Measurements from ENCODE around the gene ZNF80.
A peak's percentile ranks its signal among the peaks of the same experiment; 100 is the strongest.

The ZNF80 gene

DNA sequence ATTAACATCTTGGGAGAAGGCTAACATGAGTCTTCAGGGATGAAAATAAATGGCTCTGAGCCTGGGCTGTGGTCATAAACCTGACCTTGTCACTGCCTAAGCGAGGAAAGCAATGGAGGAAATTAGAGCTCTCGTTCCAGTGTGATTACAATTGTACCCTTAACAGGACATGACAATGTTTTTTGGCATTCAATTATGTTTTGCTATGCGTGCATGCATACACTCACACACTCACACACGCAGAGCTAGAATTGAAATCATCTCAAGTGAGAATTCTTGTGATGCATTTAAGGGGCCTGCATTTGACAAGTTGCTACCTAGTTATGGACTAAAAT lies 24.1 kb downstream of the ZNF80 start:
- H3K36me3 Mint-ChIP-seq (ENCODE audit: low read depth): peaks cover 6% of the 10 kb centered on the region
- H3K27ac Mint-ChIP-seq: no peak overlapping the region
- peaks cover 6% of the 10 kb centered on the region for H3K9me3 Mint-ChIP-seq
- H3K27me3 Mint-ChIP-seq: no peaks in the 10 kb centered on the region
- H3K4me3 Mint-ChIP-seq: no peak overlapping the region
- H3K4me1 Mint-ChIP-seq (ENCODE audit: low read depth): peaks cover 7% of the 10 kb centered on the region

- Mint-ChIP-seq H3K9me3 (peaks cover 6% of the 10 kb centered on the region), H3K27ac (no peak overlapping the region), H3K36me3 (ENCODE audit: low read depth) (peaks cover 6% of the 10 kb centered on the region), H3K4me3 (no peak overlapping the region), H3K27me3 (no peaks in the 10 kb centered on the region), H3K4me1 (ENCODE audit: low read depth) (peaks cover 13% of the 10 kb centered on the region)
These were observed 24.7 kb downstream of the ZNF80 start for GRCh38 chr3:114212646-114213045.

DNA sequence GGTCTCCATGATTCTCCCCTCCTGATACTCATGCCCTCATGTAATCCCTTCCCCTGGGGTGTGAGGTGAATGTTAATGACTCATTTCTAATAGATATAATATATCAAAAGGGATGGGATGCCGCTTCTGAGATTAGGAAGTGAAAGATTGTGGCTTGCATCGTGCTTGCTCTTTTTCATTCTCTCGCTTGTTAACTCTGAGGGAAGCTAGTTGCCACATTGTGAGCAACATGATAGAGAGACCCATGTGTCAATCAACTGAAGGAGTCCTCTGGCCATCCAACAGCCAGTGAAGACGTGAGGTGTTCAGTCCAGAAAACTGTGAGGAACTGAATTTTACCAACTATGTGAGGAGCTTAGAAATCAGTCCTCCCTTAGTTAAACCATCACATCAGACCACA lies 29.6 kb downstream of the ZNF80 start:
- Mint-ChIP-seq H3K36me3 (ENCODE audit: low read depth) (peaks cover 3% of the 10 kb centered on the region), H3K4me1 (ENCODE audit: low read depth) (peaks cover 35% of the 10 kb centered on the region)

DNA sequence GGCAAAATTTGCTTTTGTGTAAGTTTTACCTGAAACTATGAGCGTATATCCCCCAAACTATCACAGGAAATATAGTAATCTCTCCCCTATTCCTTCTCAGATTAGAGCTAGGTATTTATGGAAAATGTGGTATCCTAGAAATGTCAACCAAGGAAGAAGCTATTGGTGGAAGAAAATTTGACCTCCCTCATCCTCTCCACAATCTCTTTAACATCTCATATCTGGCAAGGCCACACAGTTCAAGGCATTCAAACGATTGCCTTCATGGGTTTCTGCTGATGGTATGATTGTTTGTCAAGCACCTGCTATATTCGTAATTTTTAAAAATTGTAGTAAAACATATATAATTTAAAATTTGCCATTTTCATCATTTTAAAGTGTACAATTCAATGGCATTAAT lies 31.0 kb downstream of the ZNF80 start:
- H3K4me1 Mint-ChIP-seq (ENCODE audit: low read depth): peaks cover 35% of the 10 kb centered on the region
- peak overlapping the region; percentile 16 for H3K27ac Mint-ChIP-seq
- peaks cover 6% of the 10 kb centered on the region for H3K9me3 Mint-ChIP-seq
- peak overlapping the region; percentile 1 for H3K4me3 Mint-ChIP-seq
- peaks cover 3% of the 10 kb centered on the region for H3K36me3 Mint-ChIP-seq (ENCODE audit: low read depth)
- no peaks in the 10 kb centered on the region for H3K27me3 Mint-ChIP-seq

More for the DNA sequence above, 29.6 kb downstream of the ZNF80 start:
- Mint-ChIP-seq H3K27me3 (no peaks in the 10 kb centered on the region), H3K9me3 (peaks cover 6% of the 10 kb centered on the region), H3K27ac (peak overlapping the region; percentile 37), H3K4me3 (no peak overlapping the region)

GRCh38 chr3:114205541-114205940 lies 31.8 kb downstream of the ZNF80 start:
- Mint-ChIP-seq H3K36me3 (ENCODE audit: low read depth) (peaks cover 3% of the 10 kb centered on the region), H3K4me3 (no peak overlapping the region), H3K4me1 (ENCODE audit: low read depth) (peaks cover 35% of the 10 kb centered on the region)

DNA sequence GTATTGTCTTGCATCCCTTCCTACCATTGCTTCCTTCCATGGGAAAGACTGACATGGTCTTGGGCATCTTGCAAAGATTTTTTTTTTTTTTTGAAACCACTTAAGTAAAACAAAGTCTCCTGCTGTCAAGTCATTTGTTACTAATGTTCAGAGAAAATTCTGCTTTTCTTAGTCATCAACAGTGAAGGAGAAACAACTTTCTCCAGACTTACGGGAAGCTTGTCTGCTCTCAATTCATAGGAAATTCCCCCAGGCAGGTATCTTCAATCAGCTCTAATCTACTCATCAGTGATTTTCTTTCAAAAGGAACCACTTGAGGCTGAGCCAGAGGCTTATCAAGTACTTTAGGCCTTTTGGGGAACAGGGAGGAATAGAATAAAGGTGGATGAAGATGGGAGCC lies 42.6 kb downstream of the ZNF80 start:
- H3K9me3 Mint-ChIP-seq: no peaks in the 10 kb centered on the region
- H3K4me3 Mint-ChIP-seq: no peak overlapping the region
- no peak overlapping the region for H3K27ac Mint-ChIP-seq
- no peaks in the 10 kb centered on the region for H3K36me3 Mint-ChIP-seq (ENCODE audit: low read depth)
- H3K27me3 Mint-ChIP-seq: no peaks in the 10 kb centered on the region
- peaks cover 7% of the 10 kb centered on the region for H3K4me1 Mint-ChIP-seq (ENCODE audit: low read depth)

More at GRCh38 chr3:114205541-114205940, 31.8 kb downstream of the ZNF80 start:
- no peak overlapping the region for H3K27ac Mint-ChIP-seq
- peaks cover 5% of the 10 kb centered on the region for H3K9me3 Mint-ChIP-seq
- H3K27me3 Mint-ChIP-seq: no peaks in the 10 kb centered on the region

DNA sequence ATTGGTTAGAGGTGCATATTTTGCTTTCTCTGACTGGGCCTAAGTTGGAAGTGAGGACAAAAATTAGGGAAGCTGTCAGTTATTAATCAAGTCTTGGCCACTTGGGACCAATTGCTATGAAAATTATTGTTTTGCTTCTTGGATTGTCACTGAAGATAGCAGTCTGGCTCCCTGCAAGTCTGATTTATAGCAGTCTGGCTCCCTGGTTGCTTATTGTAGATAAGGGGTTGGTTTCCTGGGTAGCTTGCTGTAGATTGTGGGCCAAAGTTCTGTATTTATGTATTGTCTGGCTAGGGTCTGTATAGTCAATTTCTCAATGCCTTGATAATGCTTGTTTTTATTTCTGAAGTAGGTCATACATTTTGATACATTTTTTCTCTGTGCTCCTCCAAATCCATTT lies 45.2 kb downstream of the ZNF80 start:
- no peaks in the 10 kb centered on the region for H3K9me3 Mint-ChIP-seq
- no peak overlapping the region for H3K27ac Mint-ChIP-seq
- peaks cover 7% of the 10 kb centered on the region for H3K4me1 Mint-ChIP-seq (ENCODE audit: low read depth)
- no peaks in the 10 kb centered on the region for H3K27me3 Mint-ChIP-seq
- H3K36me3 Mint-ChIP-seq (ENCODE audit: low read depth): no peaks in the 10 kb centered on the region
- H3K4me3 Mint-ChIP-seq: no peak overlapping the region

DNA sequence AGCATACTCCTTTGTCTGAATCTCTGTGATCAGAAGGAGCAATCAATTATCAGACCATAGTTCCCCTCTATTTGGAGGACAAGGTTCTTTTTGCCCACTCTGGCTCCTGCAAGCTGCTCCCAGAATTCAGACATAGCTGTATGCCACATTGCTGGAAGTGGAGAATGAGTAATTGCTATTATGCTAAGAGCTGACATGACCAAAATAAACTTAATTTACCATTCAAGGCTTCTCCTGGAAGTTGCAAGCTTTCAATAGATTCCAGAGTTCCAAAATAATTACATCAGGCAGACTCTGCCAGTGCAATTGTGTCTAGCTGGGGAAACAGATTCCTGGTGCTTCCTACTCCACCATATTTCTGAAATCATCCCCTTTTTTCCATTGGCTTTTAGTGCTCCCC lies 50.9 kb downstream of the ZNF80 start:
- Mint-ChIP-seq H3K27ac (no peak overlapping the region), H3K4me3 (no peak overlapping the region)

More for the DNA sequence above, 50.9 kb downstream of the ZNF80 start:
- peaks cover 5% of the 10 kb centered on the region for H3K36me3 Mint-ChIP-seq (ENCODE audit: low read depth)
- H3K9me3 Mint-ChIP-seq: peaks cover 8% of the 10 kb centered on the region
- no peaks in the 10 kb centered on the region for H3K27me3 Mint-ChIP-seq
- no peaks in the 10 kb centered on the region for H3K4me1 Mint-ChIP-seq (ENCODE audit: low read depth)
